K562 (cell line): ENCODE measurements around the gene MSRB3. TPM values are rescaled to one million over a fixed set of nuclear protein-coding genes. Genes with fewer than 3 reads are reported as not detected.

Source experiments
- ATAC-seq: fragments of 200-7000 bp; cut with Tn5 transposase; 3 replicates; pipeline ENCODE4 v1.9.1; 2020; ENCODE audit warnings: moderate library complexity
- BruUV-seq: library from RNA; stranded (reverse); fragments of 400-500 nt; replicated peaks from 2 replicates; lab custom pipeline; 2021; lab: Mats Ljungman, UMichigan
- CTCF ChIA-PET: fragments of 300-600 bp; formaldehyde crosslinking; extraction: SDS; loops from one replicate; lab custom pipeline; 2021; ENCODE audit warnings: low intra/inter-chr PET ratio; lab: Yijun Ruan, JAX
- POLR2A ChIA-PET: fragments of 300-600, 350-650 bp; sonication (Branson Sonifier 250); formaldehyde crosslinking; extraction: SDS; loops from one replicate; lab custom pipeline; 2021; ENCODE audit warnings: antibody characterized with exemption, inconsistent platforms; lab: Yijun Ruan, JAX
- DNase-seq, 4 experiments: peaks; one replicate each; pipeline versions ENCODE4 v3.0.0 to v3.0.0-alpha.2; 2011 to 2018; ENCODE audit warnings: low spot score in 3 of 4, mixed read lengths in 3 of 4; ENCODE audit errors: extremely low read depth in 1 of 4
- FAIRE-seq: peaks from 2 replicates; lab custom pipeline; 2011; peaks lifted over from hg19 to GRCh38; lab: Jason Lieb, UNC
- H2AFZ ChIP-seq: 2 replicates; pipeline ENCODE4 v1.6.0; 2011; ENCODE audit warnings: low read depth, low read length, control low read depth, inconsistent platforms
- H3K27ac ChIP-seq: fragments of 200-600 bp; 3 replicates; pipeline ENCODE4 v1.8.0; 2011; ENCODE audit warnings: low read depth, mild to moderate bottlenecking, control low read depth, inconsistent platforms, low read length, moderate library complexity, mixed read lengths; ENCODE audit errors: extremely low read depth
- H3K27me3 ChIP-seq, 2 experiments: fragments of 300-600 bp in 1 of 2; 2 replicates in 1 of 2; 3 replicates in 1 of 2; pipeline versions ENCODE4 v1.6.0 to v1.8.0; 2011; ENCODE audit warnings: inconsistent platforms in 2 of 2, low read length in 2 of 2, mild to moderate bottlenecking in 1 of 2, mixed read lengths in 1 of 2, moderate library complexity in 1 of 2; ENCODE audit not compliant: control insufficient read depth in 2 of 2, insufficient read depth in 2 of 2
- H3K36me3 ChIP-seq: fragments of 300-600 bp; 3 replicates; pipeline ENCODE4 v1.8.0; 2011; ENCODE audit warnings: mild to moderate bottlenecking, low read length, inconsistent platforms; ENCODE audit not compliant: control insufficient read depth, insufficient read depth
- H3K4me1 ChIP-seq, 2 experiments: fragments of 200-600 bp in 1 of 2; replicated peaks in 1 of 2; 2 replicates in 1 of 2; 3 replicates in 1 of 2; pipeline versions ENCODE4 v1.5.1 to v1.8.0; 2011; ENCODE audit warnings: inconsistent platforms in 2 of 2, low read length in 2 of 2, mild to moderate bottlenecking in 1 of 2, mixed read lengths in 1 of 2, moderate library complexity in 1 of 2; ENCODE audit not compliant: control insufficient read depth in 2 of 2, insufficient read depth in 2 of 2
- H3K4me2 ChIP-seq: 2 replicates; pipeline ENCODE4 v1.6.1; 2011; ENCODE audit warnings: low read length, control low read depth, inconsistent platforms, mixed read lengths; ENCODE audit not compliant: insufficient read depth
- H3K4me3 ChIP-seq: fragments of 200-600 bp; sonication (generic), shearing (Covaris generic); 2 replicates; pipeline ENCODE4 v1.5.1; 2016; ENCODE audit warnings: control low read depth, inconsistent platforms
- H3K79me2 ChIP-seq: fragments of 200-600 bp; 3 replicates; pipeline ENCODE4 v1.8.0; 2011; ENCODE audit warnings: low read length, inconsistent platforms; ENCODE audit not compliant: control insufficient read depth, insufficient read depth
- H3K9ac ChIP-seq, 2 experiments: 2 replicates each; pipeline versions ENCODE4 v1.6.0 to v1.6.1; 2011; ENCODE audit warnings: low read depth in 2 of 2, low read length in 2 of 2, control low read depth in 1 of 2, inconsistent platforms in 1 of 2, mild to moderate bottlenecking in 1 of 2, mixed read lengths in 1 of 2; ENCODE audit not compliant: insufficient read depth in 1 of 2
- H3K9me1 ChIP-seq: one replicate; pipeline ENCODE4 v1.6.0; 2011; ENCODE audit warnings: inconsistent platforms, mild to moderate bottlenecking, low read length, moderate library complexity; ENCODE audit not compliant: control insufficient read depth, insufficient read depth
- H3K9me3 ChIP-seq: replicated peaks from 2 replicates; pipeline ENCODE4 v1.5.1; 2011; ENCODE audit warnings: low read depth, low read length, inconsistent platforms; ENCODE audit not compliant: control insufficient read depth, insufficient read depth
- H4K20me1 ChIP-seq: replicated peaks from 2 replicates; pipeline ENCODE4 v1.6.1; 2011; ENCODE audit warnings: low read length, inconsistent platforms, mixed read lengths; ENCODE audit not compliant: control insufficient read depth, insufficient read depth
- BACH1 ChIP-seq: fragments of 200-800 bp; sonication (Bioruptor generic); IDR thresholded peaks from 2 replicates; pipeline ENCODE4 v1.6.1; 2016; ENCODE audit warnings: missing genetic modification characterization, missing compliant biosample characterization
- DIDO1 ChIP-seq: fragments of 450-650 bp; IDR thresholded peaks from 2 replicates; pipeline ENCODE4 v1.6.1; 2016; ENCODE audit warnings: low read depth, missing biosample characterization, missing genetic modification characterization
- E2F5 ChIP-seq: sonication (generic); formaldehyde crosslinking; IDR thresholded peaks from 2 replicates; pipeline ENCODE4 v1.8.0; 2022; ENCODE audit warnings: mild to moderate bottlenecking, missing genetic modification reagents
- FUS ChIP-seq: fragments of 200-400 bp; formaldehyde crosslinking; optimal IDR thresholded peaks from 2 replicates; pipeline ENCODE3; 2017; ENCODE audit warnings: low read depth, low read length
- ILF3 ChIP-seq: fragments of 450-650 bp; IDR thresholded peaks from 2 replicates; pipeline ENCODE4 v1.6.1; 2018; ENCODE audit warnings: antibody characterized with exemption, mild to moderate bottlenecking, moderate library complexity, borderline replicate concordance
- SAP30 ChIP-seq: fragments of 200-600 bp; sonication (generic); IDR thresholded peaks from 2 replicates; pipeline ENCODE4 v1.6.1; 2012; ENCODE audit warnings: borderline replicate concordance, low read depth, mild to moderate bottlenecking, moderate library complexity, low read length, control low read depth, inconsistent platforms; ENCODE audit not compliant: insufficient read depth, poor library complexity, severe bottlenecking
- U2AF1 ChIP-seq: fragments of 200-400 bp; formaldehyde crosslinking; optimal IDR thresholded peaks from 2 replicates; pipeline ENCODE3; 2017; ENCODE audit warnings: mild to moderate bottlenecking, low read depth, low read length, moderate library complexity
- ZBTB12 ChIP-seq: fragments of 250-450 bp; sonication (Bioruptor Pico); IDR thresholded peaks from 2 replicates; pipeline ENCODE4 v1.4.0; 2020
- ZBTB5 ChIP-seq: fragments of 450-650 bp; IDR thresholded peaks from 2 replicates; pipeline ENCODE4 v1.6.1; 2017; ENCODE audit warnings: antibody characterized with exemption
- ZKSCAN1 ChIP-seq: fragments of 150-350 bp; IDR thresholded peaks from 2 replicates; pipeline ENCODE4 v1.6.1; 2016; ENCODE audit warnings: low read depth, low read length
- ZNF830 ChIP-seq: fragments of 250-450 bp; sonication (Bioruptor Pico); IDR thresholded peaks from 2 replicates; pipeline ENCODE4 v1.5.0; 2021; ENCODE audit warnings: mild to moderate bottlenecking
- in situ Hi-C: fragments of 300-500 bp; cut with MboI; formaldehyde crosslinking; loops from 4 replicates; pipeline ENCODE4 v1.15.0; 2018; ENCODE audit warnings: inconsistent platforms, mixed read lengths
- intact Hi-C: fragments of 100-400 bp; cut with micrococcal nuclease; formaldehyde crosslinking; loops from 2 replicates; pipeline ENCODE4 v1.14.2; 2022
- polyA plus RNA-seq, 8 experiments: library from polyadenylated mRNA; depleted of rRNA in 4 of 8; stranded (reverse) in 5 of 8; unstranded in 3 of 8; fragments of >200 nt; fragmentation: Nextera tagmentation in 2 of 8; fragmentation: Illumina TruSeq in 1 of 8; extraction: Ambion mirVana in 2 of 8; extraction: Trizol in 1 of 8; gene quantifications; 2 replicates each; pipeline versions ENCODE4 v1.2.1 to v1.2.3, GENCODE V29; 2011 to 2014; ENCODE audit warnings: inconsistent platforms in 1 of 8, missing spikeins in 1 of 8
- total RNA-seq, 7 experiments: library from RNA; depleted of rRNA in 6 of 7; stranded (reverse); fragments of >200 nt in 6 of 7; fragmentation: Illumina TruSeq in 2 of 7; extraction: Trizol in 2 of 7; gene quantifications; 2 replicates each; pipeline versions ENCODE4 v1.2.1 to v1.2.3, GENCODE V29; 2011 to 2021; ENCODE audit warnings: low replicate concordance in 1 of 7
- TF ChIP-seq, protein P1 (sequence below): sonication (generic); formaldehyde crosslinking; IDR thresholded peaks from 2 replicates; pipeline ENCODE4 v1.8.1; 2023; ENCODE audit warnings: missing genetic modification reagents, mild to moderate bottlenecking, borderline replicate concordance

The MSRB3 gene
- total and polyA plus RNA-seq, 9 of the 15 experiments (the other 6 are each of a cell fraction or from before 2014, with no cell fraction given) = 0.04 TPM; not detected in 8

DNA sequence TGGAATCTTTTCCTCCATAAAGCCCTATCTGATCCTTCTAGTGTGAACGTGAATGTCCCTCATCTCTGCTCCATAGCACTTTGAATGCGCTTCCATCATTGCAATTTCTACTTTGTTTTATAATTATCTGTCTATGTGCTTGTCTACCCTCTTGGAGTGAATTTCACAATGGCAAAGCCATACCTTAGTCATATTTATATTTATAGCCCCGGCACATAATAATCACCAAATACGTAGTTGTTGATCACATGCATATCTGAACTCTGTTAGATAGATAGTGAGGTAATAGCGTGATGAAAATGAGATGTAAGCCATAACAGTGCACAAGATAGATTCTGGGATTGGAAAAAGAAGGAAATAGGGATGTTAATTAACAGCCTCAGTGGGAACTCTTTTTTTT is 55.2 kb downstream of the MSRB3 start (continued):
- no peak for TF ChIP-seq SAP30
- no peak for TF ChIP-seq ZKSCAN1

GRCh38 chr12:65334521-65334920 is 56.0 kb downstream of the MSRB3 start:
- Histone ChIP-seq H2AFZ (no peak overlapping the region), H4K20me1 (no peaks in the 10 kb centered on the region), H3K9me3 (no peaks in the 10 kb centered on the region), H3K79me2 (no peaks in the 10 kb centered on the region), H3K9ac (no peak overlapping the region), H3K27ac (no peak overlapping the region), H3K4me3 (no peak overlapping the region), H3K36me3 (no peaks in the 10 kb centered on the region), H3K4me2 (no peak overlapping the region), H3K4me1 (no peaks in the 10 kb centered on the region), H3K9me1 (no peaks in the 10 kb centered on the region), H3K27me3 (peaks cover 4 to 8% of the 10 kb centered on the region in 2 experiments; a peak in 2 of 5 replicates)
- POLR2A ChIA-PET = interaction anchor here (0.6 kb wide), 1 partner anchor 1604 kb away, joined by 4 read pairs; no protein-coding TSS in a partner anchor
- no TSS peak for BruUV-seq
- DNase-seq (no peak), FAIRE-seq (no peak), ATAC-seq (no peak)
- intact Hi-C loops (no loop called here), in situ Hi-C loops (no loop called here)
- CTCF ChIA-PET = no interaction called here
- TF ChIP-seq SAP30 (no peak), FUS (no peak), ZNF830 (CRISPR knock-in tag) (no peak), DIDO1 (tag) (no peak), ZBTB5 (no peak), U2AF1 (no peak), BACH1 (no peak), ILF3 (no peak), E2F5 (CRISPR knock-in tag) (no peak), ZBTB12 (CRISPR knock-in tag) (no peak)
- TF ChIP-seq, protein P1, sequence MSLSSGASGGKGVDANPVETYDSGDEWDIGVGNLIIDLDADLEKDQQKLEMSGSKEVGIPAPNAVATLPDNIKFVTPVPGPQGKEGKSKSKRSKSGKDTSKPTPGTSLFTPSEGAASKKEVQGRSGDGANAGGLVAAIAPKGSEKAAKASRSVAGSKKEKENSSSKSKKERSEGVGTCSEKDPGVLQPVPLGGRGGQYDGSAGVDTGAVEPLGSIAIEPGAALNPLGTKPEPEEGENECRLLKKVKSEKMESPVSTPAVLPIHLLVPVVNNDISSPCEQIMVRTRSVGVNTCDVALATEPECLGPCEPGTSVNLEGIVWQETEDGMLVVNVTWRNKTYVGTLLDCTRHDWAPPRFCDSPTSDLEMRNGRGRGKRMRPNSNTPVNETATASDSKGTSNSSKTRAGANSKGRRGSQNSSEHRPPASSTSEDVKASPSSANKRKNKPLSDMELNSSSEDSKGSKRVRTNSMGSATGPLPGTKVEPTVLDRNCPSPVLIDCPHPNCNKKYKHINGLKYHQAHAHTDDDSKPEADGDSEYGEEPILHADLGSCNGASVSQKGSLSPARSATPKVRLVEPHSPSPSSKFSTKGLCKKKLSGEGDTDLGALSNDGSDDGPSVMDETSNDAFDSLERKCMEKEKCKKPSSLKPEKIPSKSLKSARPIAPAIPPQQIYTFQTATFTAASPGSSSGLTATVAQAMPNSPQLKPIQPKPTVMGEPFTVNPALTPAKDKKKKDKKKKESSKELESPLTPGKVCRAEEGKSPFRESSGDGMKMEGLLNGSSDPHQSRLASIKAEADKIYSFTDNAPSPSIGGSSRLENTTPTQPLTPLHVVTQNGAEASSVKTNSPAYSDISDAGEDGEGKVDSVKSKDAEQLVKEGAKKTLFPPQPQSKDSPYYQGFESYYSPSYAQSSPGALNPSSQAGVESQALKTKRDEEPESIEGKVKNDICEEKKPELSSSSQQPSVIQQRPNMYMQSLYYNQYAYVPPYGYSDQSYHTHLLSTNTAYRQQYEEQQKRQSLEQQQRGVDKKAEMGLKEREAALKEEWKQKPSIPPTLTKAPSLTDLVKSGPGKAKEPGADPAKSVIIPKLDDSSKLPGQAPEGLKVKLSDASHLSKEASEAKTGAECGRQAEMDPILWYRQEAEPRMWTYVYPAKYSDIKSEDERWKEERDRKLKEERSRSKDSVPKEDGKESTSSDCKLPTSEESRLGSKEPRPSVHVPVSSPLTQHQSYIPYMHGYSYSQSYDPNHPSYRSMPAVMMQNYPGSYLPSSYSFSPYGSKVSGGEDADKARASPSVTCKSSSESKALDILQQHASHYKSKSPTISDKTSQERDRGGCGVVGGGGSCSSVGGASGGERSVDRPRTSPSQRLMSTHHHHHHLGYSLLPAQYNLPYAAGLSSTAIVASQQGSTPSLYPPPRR (CRISPR knock-in tag) = no peak
